HEK293T (cell line): ENCODE results near the gene OR1L4.

Experiments
- CTCF ChIA-PET: fragments of 350-600 bp; formaldehyde crosslinking; extraction: SDS; loops from one replicate; lab custom pipeline; 2021; ENCODE audit warnings: antibody characterized with exemption, inconsistent platforms; lab: Yijun Ruan, JAX
- POLR2A ChIA-PET: fragments of 350-600 bp; formaldehyde crosslinking; extraction: SDS; loops from one replicate; lab custom pipeline; 2020; ENCODE audit warnings: antibody characterized with exemption, inconsistent platforms; lab: Yijun Ruan, JAX
- DNase-seq: peaks from one replicate; pipeline ENCODE4 v3.0.0; 2012; ENCODE audit warnings: mixed read lengths; ENCODE audit errors: extremely low spot score
- ARNT ChIP-seq: fragments of 450-650 bp; IDR thresholded peaks from 2 replicates; pipeline ENCODE4 v1.6.1; 2017; ENCODE audit warnings: mild to moderate bottlenecking
- BHLHE40 ChIP-seq: fragments of 450-650 bp; IDR thresholded peaks from 2 replicates; pipeline ENCODE4 v1.6.1; 2016; ENCODE audit warnings: mild to moderate bottlenecking, moderate library complexity, borderline replicate concordance
- CTBP1 ChIP-seq: fragments of 450-650 bp; IDR thresholded peaks from 2 replicates; pipeline ENCODE4 v1.6.1; 2016; ENCODE audit warnings: borderline replicate concordance
- ELF4 ChIP-seq: fragments of 450-650 bp; IDR thresholded peaks from 2 replicates; pipeline ENCODE4 v1.6.1; 2017; ENCODE audit warnings: antibody characterized with exemption
- FOXA1 ChIP-seq: fragments of 450-650 bp; IDR thresholded peaks from 2 replicates; pipeline ENCODE4 v1.6.1; 2016; ENCODE audit warnings: mild to moderate bottlenecking
- FOXK2 ChIP-seq: fragments of 450-650 bp; IDR thresholded peaks from 2 replicates; pipeline ENCODE4 v1.6.1; 2016; ENCODE audit warnings: mild to moderate bottlenecking
- FOXM1 ChIP-seq: fragments of 450-650 bp; IDR thresholded peaks from 2 replicates; pipeline ENCODE4 v1.6.1; 2017; ENCODE audit warnings: mild to moderate bottlenecking, borderline replicate concordance
- HDGF ChIP-seq: fragments of 450-650 bp; IDR thresholded peaks from 2 replicates; pipeline ENCODE4 v1.6.1; 2017; ENCODE audit warnings: antibody characterized with exemption, borderline replicate concordance
- L3MBTL2 ChIP-seq: fragments of 450-650 bp; conservative IDR thresholded peaks from 2 replicates; pipeline ENCODE4 v1.6.1; 2016; ENCODE audit warnings: mild to moderate bottlenecking
- LEF1 ChIP-seq: fragments of 450-650 bp; IDR thresholded peaks from 2 replicates; pipeline ENCODE4 v1.6.1; 2017; ENCODE audit warnings: mild to moderate bottlenecking, borderline replicate concordance
- NFRKB ChIP-seq: fragments of 450-650 bp; IDR thresholded peaks from 2 replicates; pipeline ENCODE4 v1.6.1; 2016; ENCODE audit warnings: mild to moderate bottlenecking, moderate library complexity
- SP1 ChIP-seq: fragments of 450-650 bp; IDR thresholded peaks from 2 replicates; pipeline ENCODE4 v1.6.1; 2017
- SUZ12 ChIP-seq: fragments of 450-650 bp; IDR thresholded peaks from 2 replicates; pipeline ENCODE4 v1.6.1; 2016; ENCODE audit warnings: mild to moderate bottlenecking
- TARDBP ChIP-seq: fragments of 450-650 bp; IDR thresholded peaks from 2 replicates; pipeline ENCODE4 v1.6.1; 2016
- ZNF384 ChIP-seq: fragments of 450-650 bp; IDR thresholded peaks from 2 replicates; pipeline ENCODE4 v1.6.1; 2016
- TF ChIP-seq, protein P1 (sequence below): fragments of 450-650 bp; IDR thresholded peaks from 2 replicates; pipeline ENCODE4 v1.6.1; 2016

The OR1L4 gene

GRCh38 chr9:122754825-122755224, 31.0 kb downstream of the OR1L4 start:
- CTCF ChIA-PET, result no interaction called here
- no peak for DNase-seq
- POLR2A ChIA-PET, result no interaction called here
- no peak for TF ChIP-seq SP1
- TF ChIP-seq HDGF, result no peak
- TF ChIP-seq ZNF384, result no peak
- TF ChIP-seq NFRKB, result no peak

- DNase-seq, result no peak
- CTCF ChIA-PET, result no interaction called here
- POLR2A ChIA-PET, result no interaction called here
- TF ChIP-seq ZNF384, result no peak
- no peak for TF ChIP-seq ELF4
- no peak for TF ChIP-seq SP1
- no peak for TF ChIP-seq HDGF
- no peak for TF ChIP-seq SUZ12
- TF ChIP-seq FOXM1, result no peak
- no peak for TF ChIP-seq FOXA1
- TF ChIP-seq ARNT, result no peak
- TF ChIP-seq, protein P1, sequence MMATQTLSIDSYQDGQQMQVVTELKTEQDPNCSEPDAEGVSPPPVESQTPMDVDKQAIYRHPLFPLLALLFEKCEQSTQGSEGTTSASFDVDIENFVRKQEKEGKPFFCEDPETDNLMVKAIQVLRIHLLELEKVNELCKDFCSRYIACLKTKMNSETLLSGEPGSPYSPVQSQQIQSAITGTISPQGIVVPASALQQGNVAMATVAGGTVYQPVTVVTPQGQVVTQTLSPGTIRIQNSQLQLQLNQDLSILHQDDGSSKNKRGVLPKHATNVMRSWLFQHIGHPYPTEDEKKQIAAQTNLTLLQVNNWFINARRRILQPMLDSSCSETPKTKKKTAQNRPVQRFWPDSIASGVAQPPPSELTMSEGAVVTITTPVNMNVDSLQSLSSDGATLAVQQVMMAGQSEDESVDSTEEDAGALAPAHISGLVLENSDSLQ, result no peak
- TF ChIP-seq LEF1, result no peak
- TF ChIP-seq NFRKB, result no peak
- no peak for TF ChIP-seq TARDBP
- no peak for TF ChIP-seq FOXK2
- TF ChIP-seq L3MBTL2, result no peak
- no peak for TF ChIP-seq BHLHE40
- no peak for TF ChIP-seq CTBP1
These were observed 44.0 kb downstream of the OR1L4 start for GRCh38 chr9:122767817-122768216.
